GM15510 (cell line): ENCODE results near the gene SLC39A8.

Experiments
- POLR2A ChIP-seq: IDR thresholded peaks from 3 replicates; pipeline ENCODE4 v1.6.1; 2011; ENCODE audit warnings: borderline replicate concordance; ENCODE audit not compliant: insufficient read length; ENCODE audit errors: extremely low read depth

The SLC39A8 gene

GRCh38 chr4:102223461-102223860, 121.8 kb downstream of the SLC39A8 start:
- TF ChIP-seq POLR2A: no peak

- TF ChIP-seq POLR2A: no peak
These were observed 122.4 kb downstream of the SLC39A8 start for GRCh38 chr4:102222838-102223409.

- TF ChIP-seq POLR2A: no peak
These were observed 126.2 kb downstream of the SLC39A8 start for GRCh38 chr4:102219129-102219528.

DNA sequence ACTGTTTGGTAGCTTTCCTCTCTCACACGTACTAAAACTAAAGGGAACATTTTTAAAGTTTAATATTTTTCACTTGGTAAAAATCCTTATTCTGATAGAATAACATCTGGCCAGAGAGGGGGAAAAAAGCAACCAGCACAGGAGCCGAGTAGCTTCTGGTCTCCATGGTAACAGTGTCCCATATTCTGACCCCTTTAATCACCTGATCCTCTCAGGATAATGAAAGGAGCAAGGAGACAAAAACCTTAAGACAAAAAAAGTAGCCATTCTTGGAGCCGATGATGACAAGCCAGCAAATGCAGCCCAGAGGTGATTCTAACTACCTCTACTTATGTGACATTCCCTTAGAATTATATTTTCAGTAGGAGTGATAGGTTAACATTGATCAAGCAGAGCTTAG, 126.6 kb downstream of the SLC39A8 start:
- no peak for TF ChIP-seq POLR2A

GRCh38 chr4:102217775-102218355, 127.4 kb downstream of the SLC39A8 start:
- no peak for TF ChIP-seq POLR2A

DNA sequence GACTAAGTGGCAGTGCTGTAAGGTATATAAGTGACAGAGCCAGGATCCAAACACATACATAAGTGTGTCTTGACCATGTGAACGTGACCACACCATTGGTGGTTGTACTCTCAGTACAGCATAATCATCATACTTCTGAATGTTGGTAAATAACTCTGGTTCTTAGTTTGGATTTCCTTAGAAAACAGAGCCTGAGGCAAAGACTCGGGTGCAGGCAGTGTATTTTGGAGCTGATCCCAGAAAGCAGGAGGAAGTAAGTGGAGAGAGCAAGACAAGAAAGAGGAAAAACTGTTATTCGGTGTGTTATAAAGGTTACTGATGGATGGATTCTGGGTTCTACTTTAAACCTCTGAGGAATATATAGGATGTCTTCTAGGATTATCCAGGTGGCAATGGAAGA, 127.9 kb downstream of the SLC39A8 start:
- no peak for TF ChIP-seq POLR2A

GRCh38 chr4:102216666-102217065, 128.6 kb downstream of the SLC39A8 start:
- TF ChIP-seq POLR2A: no peak

DNA sequence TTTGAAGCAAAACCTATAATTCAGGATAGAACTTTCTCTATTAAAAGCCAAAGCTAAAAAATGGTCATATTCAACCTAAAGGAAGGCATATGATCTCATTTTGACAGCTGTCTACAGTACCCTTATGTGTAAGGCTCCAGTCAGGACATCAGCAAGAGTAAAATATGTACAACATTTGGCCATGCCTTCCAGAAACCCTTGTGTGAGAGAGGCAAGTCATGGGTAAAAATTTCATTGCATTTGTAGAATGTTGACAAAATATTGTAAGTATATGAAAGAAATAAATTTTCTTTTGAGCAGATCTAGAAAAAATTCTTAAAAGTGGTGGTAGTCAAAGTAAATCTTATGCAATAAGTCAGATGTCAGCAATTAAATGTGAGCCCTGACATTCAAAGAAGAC, 132.3 kb downstream of the SLC39A8 start:
- no peak for TF ChIP-seq POLR2A
